Measurements from ENCODE around the gene CASZ1. TPM values are rescaled to one million over a fixed set of nuclear protein-coding genes. Genes with fewer than 3 reads are reported as not detected.

Gene CASZ1
- total RNA-seq, 4 donors from 2014 or later = 22.1 to 47.4 (median 28.0) TPM

DNA sequence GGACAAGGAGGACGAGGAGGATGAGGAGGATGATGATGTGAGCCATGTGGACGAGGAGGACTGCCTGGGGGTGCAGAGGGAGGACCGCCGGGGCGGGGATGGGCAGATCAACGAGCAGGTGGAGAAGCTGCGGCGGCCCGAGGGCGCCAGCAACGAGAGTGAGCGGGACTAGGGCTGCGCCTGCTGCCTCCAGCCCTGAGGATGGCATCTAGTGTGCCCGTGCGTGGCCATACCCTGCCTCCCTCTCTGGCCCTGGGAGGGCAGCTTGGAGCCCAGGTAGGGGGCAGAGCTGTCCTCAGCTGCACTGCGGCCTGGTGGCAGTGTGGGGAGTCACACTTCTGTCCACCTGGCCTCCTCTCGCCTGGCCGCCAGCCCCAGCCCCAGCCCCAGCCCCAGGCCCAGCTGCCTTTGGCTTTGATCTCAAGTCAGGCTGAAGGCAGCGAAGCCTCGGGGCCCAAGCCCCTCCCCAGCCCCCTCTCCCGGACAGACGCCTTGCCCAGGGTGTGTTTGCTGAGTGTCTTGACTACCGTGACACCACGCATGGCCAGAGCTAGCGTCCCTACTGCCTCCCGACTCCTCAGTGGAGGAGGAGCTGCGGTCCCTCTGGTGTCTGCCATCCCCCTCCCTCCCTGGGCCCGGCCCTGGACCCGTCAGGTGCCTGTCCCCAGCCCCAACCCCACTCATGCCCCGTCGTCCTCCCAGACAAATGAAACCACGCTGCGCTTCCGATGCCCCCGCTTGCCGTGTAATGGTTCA is 166.5 kb downstream of the CASZ1 start:
- peak overlapping the region in 3 of 4 donors; percentile 46 to 83 (median 82) for H3K27ac ChIP-seq
- H3K36me3 ChIP-seq = peaks cover 0 to 46% of the 10 kb centered on the region in 2 donors
- 73 to 95% methylated on average over 3 to 13 of the region's 36 CpGs for WGBS, 2 donors (ENCODE audit: low coverage in 1 of 2)
- H3K4me3 ChIP-seq = no peak overlapping the region
- H3K27me3 ChIP-seq = no peaks in the 10 kb centered on the region
- H3K9me3 ChIP-seq = no peaks in the 10 kb centered on the region
- no peak for TF ChIP-seq POLR2A (IDR thresholded peaks at IDR 0.05)
- no peak for TF ChIP-seq CTCF (IDR thresholded peaks at IDR 0.05)
- no peak for TF ChIP-seq POLR2AphosphoS5 (IDR thresholded peaks at IDR 0.05)
- TF ChIP-seq EP300 (IDR thresholded peaks at IDR 0.05) = no peak
- no peak for ATAC-seq
- H3K4me1 ChIP-seq = peaks cover 0 to 68% (median 8%) of the 10 kb centered on the region in 3 donors

DNA sequence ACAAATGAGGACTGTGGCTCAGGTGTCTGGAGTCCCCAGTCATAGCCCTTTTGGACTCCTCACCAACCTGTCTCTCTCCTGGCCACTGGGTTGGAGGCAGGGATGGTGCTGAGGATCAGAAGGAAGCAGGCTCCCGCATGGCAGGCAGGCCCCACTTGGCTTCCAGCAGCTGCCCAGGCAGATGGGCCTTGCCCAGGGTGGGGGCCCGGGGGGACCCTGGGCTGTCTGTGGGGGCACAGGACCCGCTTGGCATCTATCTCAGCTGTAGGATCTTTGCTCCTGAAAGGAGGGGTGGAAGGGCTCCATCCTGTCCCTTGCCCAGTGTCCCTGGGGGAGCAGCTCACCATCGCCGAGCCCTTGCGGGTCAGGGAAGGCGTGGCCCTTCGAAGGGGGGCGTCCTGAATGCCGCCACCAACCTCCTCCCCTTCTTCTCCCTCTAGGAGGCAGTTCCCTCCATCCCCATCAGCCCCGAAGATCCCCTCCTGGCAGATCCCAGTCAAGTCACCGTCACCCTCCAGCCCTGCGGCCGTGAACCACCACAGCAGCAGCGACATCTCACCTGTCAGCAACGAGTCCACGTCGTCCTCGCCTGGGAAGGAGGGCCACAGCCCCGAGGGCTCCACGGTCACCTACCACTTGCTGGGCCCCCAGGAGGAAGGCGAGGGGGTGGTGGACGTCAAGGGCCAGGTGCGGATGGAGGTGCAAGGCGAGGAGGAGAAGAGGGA is 167.2 kb downstream of the CASZ1 start:
- ATAC-seq = peak; percentile 15
- H3K4me1 ChIP-seq = peaks cover 0 to 60% (median 6%) of the 10 kb centered on the region in 3 donors

DNA sequence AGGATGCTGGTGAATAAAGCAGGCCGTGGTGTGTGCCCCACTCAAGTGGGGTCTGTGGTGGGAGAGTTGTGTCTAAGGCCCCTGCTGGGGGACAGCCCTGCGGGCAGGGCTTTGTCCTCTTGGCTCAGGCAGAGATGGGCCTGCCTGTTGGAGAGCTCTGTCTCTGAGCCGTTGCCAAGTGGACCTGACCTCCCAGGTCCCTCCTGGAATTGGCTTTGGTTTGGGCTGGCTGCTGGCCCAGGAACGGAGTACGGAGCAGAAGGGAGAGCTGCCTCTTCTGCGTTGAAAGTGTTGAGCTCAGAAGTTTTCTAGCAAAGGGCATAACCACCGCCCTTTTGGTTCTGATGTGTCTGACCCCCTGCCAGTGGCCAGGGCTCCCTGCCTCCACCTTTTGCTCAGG is 167.8 kb downstream of the CASZ1 start:
- Histone ChIP-seq H3K9me3 (no peaks in the 10 kb centered on the region), H3K27ac (peak overlapping the region in 3 of 4 donors; percentile 76 to 83 (median 82)), H3K4me3 (no peak overlapping the region), H3K27me3 (no peaks in the 10 kb centered on the region), H3K4me1 (peaks cover 0 to 56% (median 6%) of the 10 kb centered on the region in 3 donors), H3K36me3 (peaks cover 0 to 59% of the 10 kb centered on the region in 2 donors)
- ATAC-seq = peak; percentile 80
- WGBS, 2 donors (ENCODE audit: low coverage in 1 of 2) = no CpG with 5 or more reads among the region's 7 CpGs
- no peak for TF ChIP-seq POLR2A (IDR thresholded peaks at IDR 0.05)
- TF ChIP-seq CTCF (IDR thresholded peaks at IDR 0.05) = no peak
- TF ChIP-seq POLR2AphosphoS5 (IDR thresholded peaks at IDR 0.05) = peak; percentile 53
- no peak for TF ChIP-seq EP300 (IDR thresholded peaks at IDR 0.05)

More for the DNA sequence above, 167.2 kb downstream of the CASZ1 start:
- Histone ChIP-seq H3K4me3 (no peak overlapping the region), H3K27ac (peak overlapping the region; percentile 0 to 83 (median 79)), H3K27me3 (no peaks in the 10 kb centered on the region), H3K9me3 (no peaks in the 10 kb centered on the region), H3K36me3 (peaks cover 0 to 53% of the 10 kb centered on the region in 2 donors)
- WGBS, 2 donors (ENCODE audit: low coverage in 1 of 2) = 80 to 93% methylated on average over 2 of the region's 25 CpGs
- no peak for TF ChIP-seq EP300 (IDR thresholded peaks at IDR 0.05)
- TF ChIP-seq CTCF (IDR thresholded peaks at IDR 0.05) = no peak
- no peak for TF ChIP-seq POLR2AphosphoS5 (IDR thresholded peaks at IDR 0.05)
- TF ChIP-seq POLR2A (IDR thresholded peaks at IDR 0.05) = no peak

GRCh38 chr1:10626791-10627410 is 169.5 kb downstream of the CASZ1 start:
- no peak for ATAC-seq
- Histone ChIP-seq H3K27ac (peak overlapping the region in 1 of 4 donors; percentile 82), H3K4me3 (no peak overlapping the region), H3K27me3 (no peaks in the 10 kb centered on the region), H3K4me1 (peaks cover 0 to 39% (median 0%) of the 10 kb centered on the region in 3 donors), H3K9me3 (no peaks in the 10 kb centered on the region), H3K36me3 (peaks cover 0 to 72% of the 10 kb centered on the region in 2 donors)
- TF ChIP-seq EP300 (IDR thresholded peaks at IDR 0.05) = no peak
- no peak for TF ChIP-seq POLR2AphosphoS5 (IDR thresholded peaks at IDR 0.05)
- TF ChIP-seq CTCF (IDR thresholded peaks at IDR 0.05) = no peak
- TF ChIP-seq POLR2A (IDR thresholded peaks at IDR 0.05) = no peak
- 87 to 96% methylated on average over 9 to 21 of the region's 22 CpGs for WGBS, 2 donors (ENCODE audit: low coverage in 1 of 2)
